Liver (tissue), 9 donors: ENCODE data around the gene SCRN2. TPM values are rescaled to one million over a fixed set of nuclear protein-coding genes. Genes with fewer than 3 reads are reported as not detected.

ENCODE experiments used
- DNase-seq: peaks from one replicate; pipeline ENCODE4 v3.0.0-alpha.2; 2017; ENCODE audit warnings: low spot score
- H3K27ac ChIP-seq, 2 donors: one replicate each; pipeline ENCODE4 v1.7.0; 2013; ENCODE audit warnings: inconsistent platforms in 2 of 2, low read length in 2 of 2, control low read depth in 1 of 2, low read depth in 1 of 2, mild to moderate bottlenecking in 1 of 2
- H3K27me3 ChIP-seq, 4 donors: one replicate each; pipeline versions ENCODE4 v1.6.1 to v1.7.0; 2013; ENCODE audit warnings: low read length in 3 of 4, inconsistent platforms in 1 of 4, mild to moderate bottlenecking in 1 of 4, moderate library complexity in 1 of 4; ENCODE audit not compliant: control insufficient read depth in 4 of 4, insufficient read depth in 4 of 4
- H3K36me3 ChIP-seq, 4 donors: one replicate each; pipeline versions ENCODE4 v1.6.1 to v1.7.0; 2013; ENCODE audit warnings: low read length in 3 of 4, mild to moderate bottlenecking in 3 of 4, low read depth in 1 of 4, moderate library complexity in 1 of 4; ENCODE audit not compliant: control insufficient read depth in 4 of 4, insufficient read depth in 3 of 4
- H3K4me1 ChIP-seq, 4 donors: one replicate each; pipeline versions ENCODE4 v1.6.1 to v1.7.0; 2013; ENCODE audit warnings: low read length in 3 of 4, mild to moderate bottlenecking in 3 of 4, moderate library complexity in 1 of 4; ENCODE audit not compliant: control insufficient read depth in 4 of 4, insufficient read depth in 4 of 4
- H3K4me3 ChIP-seq, 3 donors: one replicate each; pipeline versions ENCODE4 v1.6.1 to v1.7.0; 2013; ENCODE audit warnings: low read length in 3 of 3, control low read depth in 1 of 3, low read depth in 1 of 3, mild to moderate bottlenecking in 1 of 3
- H3K9ac ChIP-seq, 2 donors: one replicate each; pipeline ENCODE4 v1.7.0; 2013; ENCODE audit warnings: low read length in 2 of 2, mild to moderate bottlenecking in 2 of 2, moderate library complexity in 2 of 2, control low read depth in 1 of 2, low read depth in 1 of 2
- H3K9me3 ChIP-seq, 4 donors: one replicate each; pipeline versions ENCODE4 v1.6.1 to v1.7.0; 2013; ENCODE audit warnings: low read length in 3 of 4; ENCODE audit not compliant: control insufficient read depth in 4 of 4
- EGR1 ChIP-seq, 2 donors: IDR thresholded peaks; 2 replicates each; pipeline ENCODE4 v1.6.1; 2016 to 2018; ENCODE audit warnings: antibody characterized with exemption in 2 of 2, low read depth in 2 of 2
- FOXA1 ChIP-seq: IDR thresholded peaks from 2 replicates; pipeline ENCODE4 v1.6.1; 2016; ENCODE audit warnings: antibody characterized with exemption
- GABPA ChIP-seq, 2 donors: IDR thresholded peaks in 1 of 2; conservative IDR thresholded peaks in 1 of 2; 2 replicates each; pipeline ENCODE4 v1.6.1; 2016; ENCODE audit warnings: antibody characterized with exemption in 2 of 2, mild to moderate bottlenecking in 1 of 2, moderate library complexity in 1 of 2
- HNF4A ChIP-seq, 2 donors: conservative IDR thresholded peaks; 2 replicates each; pipeline ENCODE4 v1.6.1; 2016; ENCODE audit warnings: antibody characterized with exemption in 2 of 2, mild to moderate bottlenecking in 2 of 2
- JUND ChIP-seq, 2 donors: IDR thresholded peaks; 2 replicates each; pipeline ENCODE4 v1.6.1; 2016; ENCODE audit warnings: antibody characterized with exemption in 2 of 2
- NR2F2 ChIP-seq: IDR thresholded peaks from 2 replicates; pipeline ENCODE4 v1.6.1; 2016; ENCODE audit warnings: antibody characterized with exemption
- RAD21 ChIP-seq, 2 donors: IDR thresholded peaks; 2 replicates each; pipeline ENCODE4 v1.6.1; 2016; ENCODE audit warnings: antibody characterized with exemption in 2 of 2, mild to moderate bottlenecking in 2 of 2
- RXRA ChIP-seq, 2 donors: IDR thresholded peaks; 2 replicates each; pipeline ENCODE4 v1.6.1; 2017 to 2018; ENCODE audit warnings: antibody characterized with exemption in 2 of 2, mild to moderate bottlenecking in 1 of 2
- SP1 ChIP-seq: IDR thresholded peaks from 2 replicates; pipeline ENCODE4 v1.6.1; 2018; ENCODE audit warnings: antibody characterized with exemption, mild to moderate bottlenecking
- YY1 ChIP-seq: IDR thresholded peaks from 2 replicates; pipeline ENCODE4 v1.6.1; 2016; ENCODE audit warnings: antibody characterized with exemption, mild to moderate bottlenecking
- WGBS: extraction: QIAGEN DNeasy Blood & Tissue Kit; methylation state at CpG from one replicate; pipeline ENCODE4 v1.1.7; 2013; 5-methylcytosine and 5-hydroxymethylcytosine counted together
- polyA plus RNA-seq, 2 donors: library from polyadenylated mRNA; stranded (reverse) in 1 of 2; unstranded in 1 of 2; fragments of 200-250 nt in 1 of 2; fragments of >200 nt in 1 of 2; fragmentation: Nextera tagmentation in 1 of 2; extraction: Ambion mirVana in 1 of 2; gene quantifications; one replicate each; pipeline versions ENCODE4 v1.2.1 to v1.2.3, GENCODE V29; 2013 to 2015
- total RNA-seq, 2 donors: library from RNA; depleted of rRNA; stranded (reverse); fragments of >200 nt; gene quantifications; one replicate each; pipeline ENCODE4 v1.2.3, GENCODE V29; 2014
- TF ChIP-seq, protein P1 (sequence below): IDR thresholded peaks from 2 replicates; pipeline ENCODE4 v1.6.1; 2016; ENCODE audit warnings: antibody characterized with exemption
- TF ChIP-seq, protein P2 (sequence below): IDR thresholded peaks from 2 replicates; pipeline ENCODE4 v1.6.1; 2016; ENCODE audit warnings: antibody characterized with exemption, mild to moderate bottlenecking
- TF ChIP-seq, protein P3 (sequence below): IDR thresholded peaks from 2 replicates; pipeline ENCODE4 v1.6.1; 2016; ENCODE audit warnings: antibody characterized with exemption
- TF ChIP-seq, protein P4 (sequence below): fragments of 150-350 bp; IDR thresholded peaks from 2 replicates; pipeline ENCODE4 v1.5.1; 2017; ENCODE audit warnings: improper control_type of control experiment, low read depth, low read length; ENCODE audit not compliant: missing input control
- donor health status: healthy.
- donor health status: healthy.
- donor health status: healthy.
- donor health status: healthy.
- donor health status: healthy.

SCRN2 gene
- total and polyA plus RNA-seq, 4 donors: 17.8 to 27.4 (median 20.3) TPM

DNA sequence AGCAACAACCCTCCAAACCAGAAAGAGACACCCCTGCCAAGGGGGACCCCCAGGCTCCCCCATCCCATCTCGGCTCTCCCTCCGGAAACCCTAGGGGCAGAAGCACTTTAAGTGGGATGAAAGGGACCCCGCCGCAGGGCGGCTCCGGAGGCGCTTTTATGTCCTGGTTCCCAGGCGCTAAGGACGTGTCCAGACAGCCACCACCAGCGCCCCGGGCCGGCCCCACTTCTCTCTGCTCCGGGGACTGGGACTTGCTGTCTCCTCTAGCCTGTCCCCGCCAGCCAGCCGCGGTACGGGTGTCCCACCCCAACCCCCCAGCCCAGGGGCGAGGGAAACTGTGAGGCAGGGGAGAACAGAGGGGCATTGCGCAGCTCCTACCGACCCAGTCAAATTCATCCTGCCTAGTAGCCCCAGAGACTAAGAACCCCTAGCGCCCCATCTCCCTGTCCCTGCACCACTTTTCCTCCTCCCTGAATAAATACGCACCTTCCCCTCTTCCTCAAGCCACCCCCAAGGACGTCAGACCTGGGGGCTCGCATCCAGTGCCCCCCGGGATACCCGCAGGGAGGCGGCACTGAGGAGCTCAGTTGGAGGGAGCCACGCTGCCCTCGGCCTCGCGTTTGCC is 5.8 kb upstream of the SCRN2 start:
- Histone ChIP-seq H3K27ac (no peak overlapping the region), H3K4me1 (peaks cover 8 to 23% (median 16%) of the 10 kb centered on the region in 4 donors), H3K9ac (no peak overlapping the region), H3K4me3 (no peak overlapping the region), H3K9me3 (no peaks in the 10 kb centered on the region), H3K36me3 (no peaks in the 10 kb centered on the region), H3K27me3 (peaks cover 0 to 15% (median 5%) of the 10 kb centered on the region in 4 donors)
- TF ChIP-seq, protein P1, sequence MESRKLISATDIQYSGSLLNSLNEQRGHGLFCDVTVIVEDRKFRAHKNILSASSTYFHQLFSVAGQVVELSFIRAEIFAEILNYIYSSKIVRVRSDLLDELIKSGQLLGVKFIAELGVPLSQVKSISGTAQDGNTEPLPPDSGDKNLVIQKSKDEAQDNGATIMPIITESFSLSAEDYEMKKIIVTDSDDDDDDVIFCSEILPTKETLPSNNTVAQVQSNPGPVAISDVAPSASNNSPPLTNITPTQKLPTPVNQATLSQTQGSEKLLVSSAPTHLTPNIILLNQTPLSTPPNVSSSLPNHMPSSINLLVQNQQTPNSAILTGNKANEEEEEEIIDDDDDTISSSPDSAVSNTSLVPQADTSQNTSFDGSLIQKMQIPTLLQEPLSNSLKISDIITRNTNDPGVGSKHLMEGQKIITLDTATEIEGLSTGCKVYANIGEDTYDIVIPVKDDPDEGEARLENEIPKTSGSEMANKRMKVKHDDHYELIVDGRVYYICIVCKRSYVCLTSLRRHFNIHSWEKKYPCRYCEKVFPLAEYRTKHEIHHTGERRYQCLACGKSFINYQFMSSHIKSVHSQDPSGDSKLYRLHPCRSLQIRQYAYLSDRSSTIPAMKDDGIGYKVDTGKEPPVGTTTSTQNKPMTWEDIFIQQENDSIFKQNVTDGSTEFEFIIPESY: no peak
- TF ChIP-seq, protein P2, sequence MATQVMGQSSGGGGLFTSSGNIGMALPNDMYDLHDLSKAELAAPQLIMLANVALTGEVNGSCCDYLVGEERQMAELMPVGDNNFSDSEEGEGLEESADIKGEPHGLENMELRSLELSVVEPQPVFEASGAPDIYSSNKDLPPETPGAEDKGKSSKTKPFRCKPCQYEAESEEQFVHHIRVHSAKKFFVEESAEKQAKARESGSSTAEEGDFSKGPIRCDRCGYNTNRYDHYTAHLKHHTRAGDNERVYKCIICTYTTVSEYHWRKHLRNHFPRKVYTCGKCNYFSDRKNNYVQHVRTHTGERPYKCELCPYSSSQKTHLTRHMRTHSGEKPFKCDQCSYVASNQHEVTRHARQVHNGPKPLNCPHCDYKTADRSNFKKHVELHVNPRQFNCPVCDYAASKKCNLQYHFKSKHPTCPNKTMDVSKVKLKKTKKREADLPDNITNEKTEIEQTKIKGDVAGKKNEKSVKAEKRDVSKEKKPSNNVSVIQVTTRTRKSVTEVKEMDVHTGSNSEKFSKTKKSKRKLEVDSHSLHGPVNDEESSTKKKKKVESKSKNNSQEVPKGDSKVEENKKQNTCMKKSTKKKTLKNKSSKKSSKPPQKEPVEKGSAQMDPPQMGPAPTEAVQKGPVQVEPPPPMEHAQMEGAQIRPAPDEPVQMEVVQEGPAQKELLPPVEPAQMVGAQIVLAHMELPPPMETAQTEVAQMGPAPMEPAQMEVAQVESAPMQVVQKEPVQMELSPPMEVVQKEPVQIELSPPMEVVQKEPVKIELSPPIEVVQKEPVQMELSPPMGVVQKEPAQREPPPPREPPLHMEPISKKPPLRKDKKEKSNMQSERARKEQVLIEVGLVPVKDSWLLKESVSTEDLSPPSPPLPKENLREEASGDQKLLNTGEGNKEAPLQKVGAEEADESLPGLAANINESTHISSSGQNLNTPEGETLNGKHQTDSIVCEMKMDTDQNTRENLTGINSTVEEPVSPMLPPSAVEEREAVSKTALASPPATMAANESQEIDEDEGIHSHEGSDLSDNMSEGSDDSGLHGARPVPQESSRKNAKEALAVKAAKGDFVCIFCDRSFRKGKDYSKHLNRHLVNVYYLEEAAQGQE: no peak
- no peak for TF ChIP-seq SP1
- TF ChIP-seq, protein P3, sequence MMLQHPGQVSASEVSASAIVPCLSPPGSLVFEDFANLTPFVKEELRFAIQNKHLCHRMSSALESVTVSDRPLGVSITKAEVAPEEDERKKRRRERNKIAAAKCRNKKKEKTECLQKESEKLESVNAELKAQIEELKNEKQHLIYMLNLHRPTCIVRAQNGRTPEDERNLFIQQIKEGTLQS: no peak
- TF ChIP-seq EGR1 (IDR thresholded peaks at IDR 0.05; ENCODE audit: low read depth in 2 of 2): no peak
- TF ChIP-seq RAD21 (IDR thresholded peaks at IDR 0.05): no peak
- no peak for TF ChIP-seq GABPA (IDR thresholded peaks at IDR 0.05 in 1 of 2, conservative IDR thresholded peaks at IDR 0.05 in 1 of 2)
- no peak for TF ChIP-seq JUND (IDR thresholded peaks at IDR 0.05)
- no peak for TF ChIP-seq FOXA1
- no peak for TF ChIP-seq RXRA (IDR thresholded peaks at IDR 0.05)
- TF ChIP-seq, protein P4, sequence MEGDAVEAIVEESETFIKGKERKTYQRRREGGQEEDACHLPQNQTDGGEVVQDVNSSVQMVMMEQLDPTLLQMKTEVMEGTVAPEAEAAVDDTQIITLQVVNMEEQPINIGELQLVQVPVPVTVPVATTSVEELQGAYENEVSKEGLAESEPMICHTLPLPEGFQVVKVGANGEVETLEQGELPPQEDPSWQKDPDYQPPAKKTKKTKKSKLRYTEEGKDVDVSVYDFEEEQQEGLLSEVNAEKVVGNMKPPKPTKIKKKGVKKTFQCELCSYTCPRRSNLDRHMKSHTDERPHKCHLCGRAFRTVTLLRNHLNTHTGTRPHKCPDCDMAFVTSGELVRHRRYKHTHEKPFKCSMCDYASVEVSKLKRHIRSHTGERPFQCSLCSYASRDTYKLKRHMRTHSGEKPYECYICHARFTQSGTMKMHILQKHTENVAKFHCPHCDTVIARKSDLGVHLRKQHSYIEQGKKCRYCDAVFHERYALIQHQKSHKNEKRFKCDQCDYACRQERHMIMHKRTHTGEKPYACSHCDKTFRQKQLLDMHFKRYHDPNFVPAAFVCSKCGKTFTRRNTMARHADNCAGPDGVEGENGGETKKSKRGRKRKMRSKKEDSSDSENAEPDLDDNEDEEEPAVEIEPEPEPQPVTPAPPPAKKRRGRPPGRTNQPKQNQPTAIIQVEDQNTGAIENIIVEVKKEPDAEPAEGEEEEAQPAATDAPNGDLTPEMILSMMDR: no peak
- no peak for DNase-seq
- 35% methylated on average over 31 of the region's 31 CpGs for WGBS

DNA sequence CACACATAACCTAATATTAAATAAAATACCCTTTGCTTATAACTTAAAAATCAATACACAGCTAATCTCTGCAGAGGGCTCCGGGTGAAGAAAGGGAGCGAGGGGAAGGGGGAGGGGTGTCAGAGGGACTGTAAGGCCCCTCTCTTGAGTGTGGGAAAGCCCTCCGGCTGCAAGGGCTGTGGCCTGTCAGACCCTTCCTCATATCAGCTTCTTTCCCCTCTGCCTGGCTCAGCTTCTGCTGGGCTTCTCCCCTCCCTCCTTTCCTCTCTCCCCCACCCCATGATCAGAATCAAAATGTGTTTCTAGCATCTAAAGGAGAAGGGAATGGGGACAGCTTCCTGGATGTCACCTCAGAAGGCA is 4.6 kb upstream of the SCRN2 start:
- no peak for DNase-seq
- H3K4me1 ChIP-seq: peaks cover 5 to 24% (median 17%) of the 10 kb centered on the region in 4 donors
- no peak overlapping the region for H3K9ac ChIP-seq
- H3K27ac ChIP-seq: no peak overlapping the region
- no peak overlapping the region for H3K4me3 ChIP-seq
- H3K36me3 ChIP-seq: no peaks in the 10 kb centered on the region
- H3K27me3 ChIP-seq: peaks cover 0 to 13% (median 4%) of the 10 kb centered on the region in 4 donors
- no peaks in the 10 kb centered on the region for H3K9me3 ChIP-seq
- WGBS: 86% methylated on average over 3 of the region's 3 CpGs
- TF ChIP-seq HNF4A (conservative IDR thresholded peaks at IDR 0.05) (no peak), YY1 (no peak), NR2F2 (no peak), RXRA (IDR thresholded peaks at IDR 0.05) (no peak)
- TF ChIP-seq, protein P1: no peak
